ENCODE data around the gene HBE1. TPM values are rescaled to one million over a fixed set of nuclear protein-coding genes. Genes with fewer than 3 reads are reported as not detected.
"Not testable (repeated sequence)": the region's sequence is repeated elsewhere in the genome, so short reads cannot be mapped to it uniquely, and the experiment has no call there.

The HBE1 gene
- total and polyA plus RNA-seq, 7 donors: not detected

GRCh38 chr11:5297721-5298323 is 28.1 kb upstream of the HBE1 start:
- TF ChIP-seq POLR2AphosphoS5 (IDR thresholded peaks at IDR 0.05) (no peak), POLR2A (IDR thresholded peaks at IDR 0.05) (no peak), EP300 (IDR thresholded peaks at IDR 0.05) (no peak), CTCF (IDR thresholded peaks at IDR 0.05) (no peak)
- no peak overlapping the region for H3K4me3 ChIP-seq
- no peaks in the 10 kb centered on the region for H3K27me3 ChIP-seq
- no peaks in the 10 kb centered on the region for H3K4me1 ChIP-seq
- H3K9me3 ChIP-seq: no peaks in the 10 kb centered on the region
- WGBS, 2 donors: 51 to 79% methylated on average over 4 of the region's 4 CpGs
- intact Hi-C loops (cut with DNase I): no loop called here
- DNase-seq: no peak
- H3K36me3 ChIP-seq: no peaks in the 10 kb centered on the region
- no peak overlapping the region for H3K27ac ChIP-seq

- 94 to 95% methylated on average over 41 of the region's 41 CpGs for WGBS, 2 donors
- H3K9me3 ChIP-seq; H3K27ac ChIP-seq; H3K27me3 ChIP-seq; intact Hi-C loops (cut with DNase I); H3K36me3 ChIP-seq; H3K4me1 ChIP-seq; DNase-seq; H3K4me3 ChIP-seq: not testable (repeated sequence)
Observed at GRCh38 chr11:5294342-5294995, 24.7 kb upstream of the HBE1 start.

- Histone ChIP-seq H3K9me3 (no peaks in the 10 kb centered on the region), H3K27me3 (no peaks in the 10 kb centered on the region), H3K36me3 (no peaks in the 10 kb centered on the region), H3K4me1 (no peaks in the 10 kb centered on the region), H3K4me3 (no peak overlapping the region), H3K27ac (no peak overlapping the region)
- no peak for TF ChIP-seq POLR2A (IDR thresholded peaks at IDR 0.05)
- no peak for TF ChIP-seq POLR2AphosphoS5 (IDR thresholded peaks at IDR 0.05)
- no peak for TF ChIP-seq CTCF (IDR thresholded peaks at IDR 0.05)
- TF ChIP-seq EP300 (IDR thresholded peaks at IDR 0.05): no peak
- no peak for DNase-seq
- intact Hi-C loops (cut with DNase I): no loop called here
- WGBS, 2 donors: 87 to 93% methylated on average over 8 of the region's 8 CpGs
Observed at GRCh38 chr11:5293028-5293427, 23.3 kb upstream of the HBE1 start.

- no peak for DNase-seq
- TF ChIP-seq EP300 (IDR thresholded peaks at IDR 0.05) (no peak), POLR2AphosphoS5 (IDR thresholded peaks at IDR 0.05) (no peak), CTCF (IDR thresholded peaks at IDR 0.05) (no peak), POLR2A (IDR thresholded peaks at IDR 0.05) (no peak)
- intact Hi-C loops (cut with DNase I): no loop called here
- Histone ChIP-seq H3K27me3 (no peaks in the 10 kb centered on the region), H3K27ac (no peak overlapping the region), H3K4me1 (no peaks in the 10 kb centered on the region), H3K9me3 (no peaks in the 10 kb centered on the region), H3K4me3 (no peak overlapping the region), H3K36me3 (no peaks in the 10 kb centered on the region)
- WGBS, 2 donors: 74 to 75% methylated on average over 1 of the region's 1 CpG
Observed at GRCh38 chr11:5291207-5291838, 21.6 kb upstream of the HBE1 start.

GRCh38 chr11:5290106-5290505 is 20.4 kb upstream of the HBE1 start:
- DNase-seq: no peak
- no peak overlapping the region for H3K4me3 ChIP-seq
- TF ChIP-seq POLR2AphosphoS5 (IDR thresholded peaks at IDR 0.05) (no peak), CTCF (IDR thresholded peaks at IDR 0.05) (no peak), EP300 (IDR thresholded peaks at IDR 0.05) (no peak), POLR2A (IDR thresholded peaks at IDR 0.05) (no peak)
- 94 to 95% methylated on average over 1 of the region's 1 CpG for WGBS, 2 donors
- no peak overlapping the region for H3K27ac ChIP-seq
- H3K4me1 ChIP-seq: no peaks in the 10 kb centered on the region
- intact Hi-C loops (cut with DNase I): no loop called here
- H3K36me3 ChIP-seq: no peaks in the 10 kb centered on the region
- H3K27me3 ChIP-seq: no peaks in the 10 kb centered on the region
- H3K9me3 ChIP-seq: no peaks in the 10 kb centered on the region

Data from sigmoid colon (tissue), 7 donors.